NCI-H345 treated with DMSO at 0.1 percent for 48 hours (cell line): ENCODE data around the gene ALCAM.

ENCODE experiments used
- DNase-seq: peaks from one replicate; lab custom pipeline; 2025; ENCODE audit not compliant: unreplicated experiment; lab: John Stamatoyannopoulos, UW

Gene ALCAM

GRCh38 chr3:105366326-105367062, at the start of gene ALCAM:
TSS of gene ALCAM (plus strand) at chr3:105366909.
- DNase-seq = peak; percentile 88

DNA sequence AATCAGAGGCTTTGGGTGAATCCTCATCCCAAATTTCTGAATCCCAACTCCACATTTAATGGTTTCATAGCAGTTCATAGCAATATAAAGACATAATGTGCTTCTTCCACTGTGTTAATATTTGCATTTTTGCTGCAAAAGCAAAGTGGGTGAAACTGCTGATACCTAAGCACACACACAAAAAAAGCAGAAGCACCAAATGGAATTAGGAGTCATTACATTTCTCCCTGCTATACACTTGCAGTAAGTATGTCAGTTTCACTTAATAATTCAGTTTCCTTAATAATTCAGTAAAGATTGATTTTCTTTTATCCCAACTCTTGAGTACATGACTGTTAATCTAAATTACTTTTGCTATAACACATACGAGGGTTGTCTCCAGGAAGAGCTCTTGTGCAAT, 48.9 kb upstream of the ALCAM start:
- no peak for DNase-seq

DNA sequence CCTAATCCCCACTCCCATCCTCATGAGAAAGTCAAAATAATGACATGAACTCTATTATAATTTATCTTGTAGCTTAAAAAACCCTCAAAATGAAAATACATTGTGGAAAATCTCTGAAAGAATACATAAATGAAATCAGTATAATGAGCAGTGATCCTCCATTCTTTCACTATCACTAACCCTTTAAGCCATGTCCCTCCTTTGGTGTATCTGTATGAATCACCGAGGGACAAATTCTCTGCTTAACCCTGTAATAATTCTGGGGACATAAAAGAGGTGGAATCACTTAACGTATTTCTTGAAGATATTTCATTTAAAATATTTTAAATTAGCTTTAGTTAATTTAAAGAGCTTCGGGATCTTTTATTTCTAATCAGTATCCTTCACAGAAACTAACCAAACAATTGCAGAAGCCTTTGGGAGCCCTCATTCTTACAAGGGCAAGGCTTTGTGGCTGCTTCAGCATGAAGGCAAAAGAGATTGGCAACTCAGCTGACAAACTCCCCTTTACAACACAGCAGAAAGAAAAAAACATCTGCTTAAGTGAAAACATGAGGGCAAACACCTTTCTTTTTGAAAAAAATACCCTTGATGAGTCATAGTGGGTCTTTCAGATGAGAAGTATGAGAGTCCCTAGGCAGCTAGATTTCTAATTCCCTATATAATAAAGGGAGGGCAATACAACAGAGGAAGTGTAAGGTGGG, 44.0 kb upstream of the ALCAM start:
- DNase-seq = no peak

DNA sequence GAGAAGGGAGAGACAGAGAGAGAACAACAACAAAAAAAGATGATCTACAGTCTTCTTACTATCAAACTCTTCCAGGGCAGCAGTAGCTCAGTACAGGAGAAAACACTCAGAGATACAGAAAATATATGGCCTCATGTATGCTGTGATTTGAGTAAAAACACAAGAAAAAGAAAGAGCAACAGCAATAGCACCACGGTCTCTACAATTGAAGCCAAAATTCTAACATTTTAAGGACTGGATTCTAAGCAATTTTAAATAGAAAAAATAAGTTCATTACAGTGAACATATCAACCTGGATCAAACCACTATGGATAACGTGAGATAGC, 43.5 kb upstream of the ALCAM start:
- no peak for DNase-seq

DNA sequence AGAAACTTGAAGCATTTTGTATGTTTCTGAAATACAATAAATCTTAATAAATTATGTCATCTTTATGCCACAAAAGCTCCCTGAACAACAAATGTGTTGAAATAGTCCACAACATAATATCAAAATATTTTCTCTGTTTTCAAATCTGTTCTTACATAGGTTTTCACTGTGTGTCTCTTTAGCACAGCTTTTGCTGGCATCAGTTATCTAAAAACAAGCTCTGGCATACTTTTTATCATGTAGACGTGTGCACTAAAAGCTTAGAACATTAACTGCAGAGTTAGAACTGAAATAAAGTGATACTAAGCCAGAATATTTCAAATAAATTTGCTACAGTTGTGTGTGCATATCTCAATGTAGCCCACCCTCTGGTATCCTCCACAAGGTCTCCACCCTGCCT, 41.8 kb upstream of the ALCAM start:
- no peak for DNase-seq

- DNase-seq = no peak
Observed at GRCh38 chr3:105327662-105328337, 38.9 kb upstream of the ALCAM start.

- DNase-seq = no peak
Observed at GRCh38 chr3:105328338-105328730, 38.4 kb upstream of the ALCAM start.

DNA sequence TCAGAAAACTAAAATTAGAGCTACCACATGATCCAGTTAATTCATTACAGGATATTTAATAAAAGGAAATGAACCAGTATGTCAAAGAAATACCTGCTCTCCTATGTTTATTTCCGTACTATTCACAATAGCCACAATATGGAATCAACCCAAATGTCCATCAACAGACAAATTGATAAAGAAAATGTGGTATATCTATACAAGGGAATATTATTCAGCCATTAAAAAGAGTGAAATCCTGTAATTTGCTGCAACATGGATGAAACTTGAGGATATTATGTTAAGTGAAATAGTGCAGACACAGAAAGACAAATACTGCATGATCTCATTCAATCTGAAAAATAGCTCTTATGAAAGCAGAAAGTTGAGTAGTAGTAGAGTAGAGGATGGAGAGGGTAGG, 33.7 kb upstream of the ALCAM start:
- DNase-seq = no peak

DNA sequence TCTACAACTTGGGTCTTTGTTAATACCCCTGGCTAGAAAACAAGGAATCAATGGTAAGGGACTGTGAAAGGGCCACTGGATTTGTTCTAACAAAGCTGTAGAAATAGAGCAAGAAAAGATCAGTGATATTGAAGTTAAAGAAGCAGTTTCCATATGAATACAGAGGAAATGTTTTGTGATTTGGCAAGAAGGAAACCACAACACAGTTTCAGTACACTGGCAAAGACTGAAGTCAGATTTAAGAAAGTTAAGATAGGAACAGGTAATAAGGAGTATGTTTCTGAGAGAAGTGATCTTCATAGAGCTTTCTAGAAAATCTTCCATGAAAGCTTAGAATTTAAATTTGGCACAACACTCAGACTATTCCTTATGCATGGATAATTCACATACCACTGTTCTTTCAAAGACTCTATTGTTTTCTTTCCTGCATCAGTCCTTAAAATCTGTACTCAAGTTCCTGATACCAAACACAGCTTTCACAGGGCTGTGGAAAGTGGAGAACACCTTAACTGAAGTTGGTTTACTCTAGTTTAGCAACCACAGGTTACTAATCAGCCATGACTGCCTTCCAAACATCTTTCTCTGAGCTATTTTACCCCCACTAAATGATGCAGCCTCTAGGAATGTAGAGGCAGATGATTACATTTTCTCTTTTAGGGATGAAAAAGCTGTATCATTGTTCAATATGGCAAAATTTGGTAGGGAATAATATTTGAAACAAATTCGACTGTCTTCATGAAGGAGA, 32.4 kb upstream of the ALCAM start:
- no peak for DNase-seq

GRCh38 chr3:105339946-105340345, 26.8 kb upstream of the ALCAM start:
- no peak for DNase-seq

DNA sequence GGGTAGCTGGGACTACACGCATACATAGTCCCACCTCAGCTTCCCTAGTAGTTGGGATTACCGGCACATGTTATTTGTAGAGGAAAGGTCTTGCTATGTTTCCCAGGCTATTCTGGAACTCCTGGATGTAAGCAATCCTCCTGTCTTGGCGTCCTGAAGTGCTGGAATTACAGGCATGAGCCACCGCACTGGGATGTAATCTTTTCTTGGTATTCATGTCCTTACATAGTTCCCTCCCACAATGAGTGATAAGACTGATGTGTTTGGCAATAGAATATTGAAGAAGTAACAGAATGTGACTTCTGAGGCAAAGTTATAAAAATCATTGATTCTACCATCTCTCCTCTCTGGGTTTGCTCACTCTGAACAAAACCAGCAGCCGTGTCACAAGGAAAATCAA, 22.7 kb upstream of the ALCAM start:
- DNase-seq = no peak

DNA sequence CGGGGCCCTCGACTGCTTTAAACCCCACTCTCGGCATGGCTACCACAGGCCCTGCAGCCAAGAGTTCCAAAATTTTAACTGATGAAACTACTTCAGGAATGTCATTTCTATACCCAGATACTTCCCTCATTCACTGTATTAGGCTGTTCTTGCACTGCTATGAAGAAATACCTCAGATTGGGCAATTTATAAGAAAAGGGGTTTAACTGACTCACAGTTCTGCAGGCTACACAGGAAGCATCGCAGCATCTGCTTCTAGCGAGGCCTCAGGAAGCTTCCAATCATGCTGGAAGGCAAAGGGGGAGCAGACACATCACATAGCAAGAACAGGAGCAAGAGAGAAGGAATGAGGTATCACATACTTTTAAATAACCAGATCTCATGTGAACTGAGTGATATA, 21.6 kb upstream of the ALCAM start:
- no peak for DNase-seq

- DNase-seq = no peak
Observed at GRCh38 chr3:105347625-105348302, 18.9 kb upstream of the ALCAM start.

- DNase-seq = no peak
Observed at GRCh38 chr3:105348307-105348706, 18.4 kb upstream of the ALCAM start.

GRCh38 chr3:105349684-105350387, 16.9 kb upstream of the ALCAM start:
- DNase-seq = no peak

GRCh38 chr3:105351821-105352220, 14.9 kb upstream of the ALCAM start:
- no peak for DNase-seq

DNA sequence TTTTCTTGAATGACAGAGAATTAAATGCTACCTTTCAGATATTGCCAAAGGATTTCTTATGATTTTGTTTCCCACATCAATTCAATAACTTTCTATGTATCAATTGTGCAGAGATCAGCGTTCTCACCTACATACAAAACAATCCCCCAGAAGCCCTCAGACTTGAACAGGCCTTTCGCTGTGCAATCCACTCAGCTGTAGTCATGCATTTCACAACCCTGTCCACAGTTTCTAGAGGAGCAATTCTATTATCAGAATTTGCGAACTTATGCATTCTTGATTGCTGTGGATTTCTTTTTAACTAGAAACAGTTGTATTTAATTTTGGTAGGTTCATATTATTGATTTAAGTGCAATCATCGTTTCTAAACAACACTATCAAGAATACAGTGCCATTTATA, 13.7 kb upstream of the ALCAM start:
- DNase-seq = no peak

DNA sequence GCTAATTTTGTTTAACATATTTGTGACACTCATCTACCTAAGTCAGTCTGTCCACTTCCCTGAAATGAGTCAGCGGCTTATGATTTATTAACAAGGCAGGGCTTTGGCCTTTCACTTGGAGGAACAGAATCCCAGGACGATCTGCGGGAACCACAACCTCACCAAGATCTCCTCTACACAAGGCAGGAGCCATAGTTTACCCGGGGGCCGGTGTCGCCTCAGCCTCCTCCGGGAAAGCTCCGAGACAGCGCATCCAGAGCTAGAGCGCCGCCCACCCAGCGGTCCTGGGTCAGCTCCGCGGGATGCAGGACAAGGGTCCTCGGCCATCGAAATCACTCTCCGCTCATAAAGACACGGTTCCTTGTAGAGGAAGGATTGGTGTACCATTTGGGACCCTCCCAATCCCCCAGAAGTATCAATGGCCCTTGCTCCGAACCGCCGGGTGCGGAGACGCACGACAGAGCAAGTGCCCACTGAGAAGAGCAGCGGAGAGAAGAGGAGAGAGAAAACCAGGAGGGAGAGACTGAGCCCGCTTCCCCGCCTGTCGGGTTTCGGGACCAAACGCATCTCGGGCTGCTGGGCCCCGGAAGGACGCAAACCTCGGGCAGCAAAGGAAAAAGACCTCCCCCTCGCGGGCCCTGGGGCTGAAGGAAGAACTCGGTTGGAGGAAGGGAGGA, 13.1 kb upstream of the ALCAM start:
- DNase-seq = no peak

DNA sequence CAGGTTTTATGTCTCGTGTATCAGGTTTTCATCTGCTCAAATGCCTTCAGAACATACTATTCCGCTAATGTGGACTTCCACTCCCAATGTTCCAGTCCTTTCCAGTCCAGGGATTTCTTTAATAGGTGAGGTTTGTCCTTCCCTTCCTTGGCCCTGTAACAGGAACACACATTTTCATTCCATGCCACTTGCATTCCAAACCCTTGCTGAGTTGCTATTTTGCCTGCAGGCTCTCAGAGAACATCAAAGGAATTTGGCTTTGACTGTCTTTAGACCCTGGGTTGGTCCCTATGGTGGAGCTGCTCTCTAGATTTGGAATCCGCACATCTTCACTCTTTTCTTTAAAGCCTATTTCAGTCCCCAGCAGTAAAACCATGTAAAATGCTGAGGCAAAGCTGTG, 12.3 kb upstream of the ALCAM start:
- DNase-seq = no peak
